IPS-15b (cell line): ENCODE measurements around the gene SERTAD2.

Experiments
- H3K27me3 ChIP-seq: one replicate; pipeline ENCODE4 v1.6.1; 2013; ENCODE audit warnings: low read length; ENCODE audit not compliant: control insufficient read depth, insufficient read depth
- H3K36me3 ChIP-seq: one replicate; pipeline ENCODE4 v1.6.1; 2013; ENCODE audit warnings: low read length; ENCODE audit not compliant: control insufficient read depth, insufficient read depth
- H3K4me1 ChIP-seq: one replicate; pipeline ENCODE4 v1.6.1; 2013; ENCODE audit warnings: mild to moderate bottlenecking, low read length; ENCODE audit not compliant: control insufficient read depth, insufficient read depth
- H3K4me3 ChIP-seq: one replicate; pipeline ENCODE4 v1.5.1; 2013; ENCODE audit warnings: low read depth, low read length
- H3K9ac ChIP-seq: one replicate; pipeline ENCODE4 v1.6.1; 2013; ENCODE audit warnings: low read depth, mild to moderate bottlenecking, low read length
- H3K9me3 ChIP-seq: one replicate; pipeline ENCODE4 v1.6.1; 2013; ENCODE audit warnings: mild to moderate bottlenecking, low read length; ENCODE audit not compliant: control insufficient read depth, insufficient read depth

SERTAD2 gene

DNA sequence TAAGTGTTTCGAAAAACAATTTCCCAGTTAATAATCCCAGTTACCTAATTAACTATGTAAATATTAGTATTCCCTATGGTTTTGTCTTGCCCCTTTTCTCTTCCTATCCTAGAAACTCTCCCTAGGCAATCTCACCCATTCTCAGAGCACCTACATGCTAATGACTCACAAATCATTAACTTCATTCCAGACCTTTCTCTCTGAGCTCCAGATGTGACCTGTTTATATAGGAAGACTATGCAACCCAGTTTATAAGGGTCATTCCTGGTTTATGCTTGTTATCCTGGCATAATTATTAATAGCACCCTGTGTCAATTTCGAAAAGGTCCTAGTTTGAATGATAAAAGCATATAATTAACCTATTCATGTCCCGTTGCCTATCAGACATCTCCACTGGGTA is 14.8 kb upstream of the SERTAD2 start:
- no peaks in the 10 kb centered on the region for H3K36me3 ChIP-seq
- peaks cover 11% of the 10 kb centered on the region for H3K4me1 ChIP-seq
- no peak overlapping the region for H3K4me3 ChIP-seq
- H3K9me3 ChIP-seq, result no peaks in the 10 kb centered on the region
- H3K9ac ChIP-seq, result no peak overlapping the region
- H3K27me3 ChIP-seq, result peaks cover 7% of the 10 kb centered on the region

DNA sequence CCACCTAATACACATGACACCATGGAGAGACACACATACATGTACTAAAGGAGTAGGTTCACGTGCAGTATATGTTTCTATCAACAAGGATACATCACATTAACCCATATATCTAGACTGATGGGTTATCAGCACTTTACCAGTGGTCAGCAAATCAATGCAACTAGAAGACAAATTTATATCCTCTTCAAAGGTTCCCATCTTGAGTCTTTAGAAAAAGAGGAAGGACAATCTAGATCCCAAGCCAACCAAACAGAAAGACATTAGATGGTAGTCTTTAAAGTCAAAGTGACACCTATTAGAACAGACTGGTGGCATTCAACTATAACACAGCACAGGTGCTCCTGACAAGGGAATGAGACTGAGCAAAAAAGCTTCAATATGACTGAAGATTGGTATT is 13.8 kb upstream of the SERTAD2 start:
- Histone ChIP-seq H3K27me3 (peaks cover 7% of the 10 kb centered on the region), H3K9me3 (no peaks in the 10 kb centered on the region), H3K4me1 (peaks cover 11% of the 10 kb centered on the region), H3K36me3 (no peaks in the 10 kb centered on the region), H3K9ac (no peak overlapping the region), H3K4me3 (no peak overlapping the region)

DNA sequence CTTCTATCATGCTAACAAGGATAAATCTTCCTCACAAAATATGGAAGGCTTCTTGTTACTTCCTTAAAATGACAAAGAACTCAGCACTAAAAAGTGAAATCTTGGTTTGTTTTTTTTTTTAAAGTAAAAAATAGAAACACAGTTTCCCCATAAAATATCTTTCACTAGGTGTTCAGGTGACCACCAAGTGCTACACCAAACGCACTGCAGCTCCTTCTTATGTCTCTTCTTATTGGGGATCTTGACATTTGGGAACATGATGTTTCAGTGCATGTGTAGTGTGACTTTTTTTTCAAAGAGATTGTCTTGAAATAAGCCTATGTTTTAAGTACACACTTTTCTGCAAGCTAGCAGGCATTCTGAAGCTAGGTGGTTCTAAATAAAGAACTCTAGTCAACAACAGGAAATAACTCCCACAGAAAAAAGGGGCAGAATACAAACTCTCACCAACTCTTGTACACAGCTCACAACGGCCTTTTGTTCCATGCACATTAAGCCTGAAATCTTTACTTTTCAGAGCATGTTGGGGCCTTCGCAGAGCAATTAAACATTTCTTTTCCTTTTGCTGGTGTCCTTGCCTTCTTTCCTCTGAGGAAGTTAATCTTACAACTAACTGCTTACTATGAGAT is 13.2 kb upstream of the SERTAD2 start:
- Histone ChIP-seq H3K4me3 (no peak overlapping the region), H3K27me3 (peaks cover 7% of the 10 kb centered on the region), H3K4me1 (peaks cover 11% of the 10 kb centered on the region), H3K36me3 (no peaks in the 10 kb centered on the region), H3K9me3 (no peaks in the 10 kb centered on the region), H3K9ac (no peak overlapping the region)

DNA sequence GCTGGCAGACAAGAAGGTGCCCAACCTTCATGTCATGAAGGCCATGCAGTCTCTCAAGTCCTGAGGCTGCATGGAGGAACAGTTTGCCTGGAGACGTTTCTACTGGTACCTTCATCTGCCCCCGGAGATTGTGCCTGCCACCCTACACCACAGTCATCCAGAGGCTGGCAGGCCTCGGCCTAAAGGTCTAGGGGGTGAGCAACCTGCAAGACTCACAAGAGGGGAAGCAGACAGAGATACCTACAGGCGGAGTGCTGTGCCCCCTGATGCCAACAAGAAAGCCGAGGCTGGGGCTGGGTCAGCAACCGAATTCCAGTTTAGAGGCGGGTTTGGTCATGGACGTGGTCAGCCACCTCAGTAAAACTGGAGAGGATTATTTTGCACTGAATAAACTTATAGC is 12.0 kb upstream of the SERTAD2 start:
- no peaks in the 10 kb centered on the region for H3K9me3 ChIP-seq
- no peak overlapping the region for H3K9ac ChIP-seq
- H3K27me3 ChIP-seq, result peaks cover 7% of the 10 kb centered on the region
- peaks cover 11% of the 10 kb centered on the region for H3K4me1 ChIP-seq
- H3K4me3 ChIP-seq, result no peak overlapping the region
- H3K36me3 ChIP-seq, result no peaks in the 10 kb centered on the region

DNA sequence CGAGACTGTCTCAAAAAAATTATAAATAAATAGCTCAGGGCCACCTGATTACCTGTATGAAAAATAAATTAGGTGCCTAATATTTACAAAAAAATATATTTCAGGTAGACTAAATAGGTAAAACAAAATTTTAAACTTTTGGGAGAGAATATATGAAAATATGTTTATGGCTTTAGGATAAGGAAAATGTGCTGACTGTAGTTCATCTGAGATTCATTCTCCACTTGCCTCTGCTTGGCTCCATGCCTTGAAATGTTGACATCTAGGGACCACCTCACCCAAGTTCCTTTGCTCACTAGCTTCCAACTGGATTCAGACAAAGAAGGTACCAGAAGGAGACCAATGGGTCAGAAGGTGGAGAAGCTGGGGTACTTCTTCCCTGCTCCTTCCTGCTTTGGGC is 9.7 kb upstream of the SERTAD2 start:
- no peak overlapping the region for H3K9ac ChIP-seq
- H3K27me3 ChIP-seq, result peaks cover 7% of the 10 kb centered on the region
- no peaks in the 10 kb centered on the region for H3K36me3 ChIP-seq
- H3K4me3 ChIP-seq, result no peak overlapping the region
- H3K4me1 ChIP-seq, result peaks cover 11% of the 10 kb centered on the region
- no peaks in the 10 kb centered on the region for H3K9me3 ChIP-seq

DNA sequence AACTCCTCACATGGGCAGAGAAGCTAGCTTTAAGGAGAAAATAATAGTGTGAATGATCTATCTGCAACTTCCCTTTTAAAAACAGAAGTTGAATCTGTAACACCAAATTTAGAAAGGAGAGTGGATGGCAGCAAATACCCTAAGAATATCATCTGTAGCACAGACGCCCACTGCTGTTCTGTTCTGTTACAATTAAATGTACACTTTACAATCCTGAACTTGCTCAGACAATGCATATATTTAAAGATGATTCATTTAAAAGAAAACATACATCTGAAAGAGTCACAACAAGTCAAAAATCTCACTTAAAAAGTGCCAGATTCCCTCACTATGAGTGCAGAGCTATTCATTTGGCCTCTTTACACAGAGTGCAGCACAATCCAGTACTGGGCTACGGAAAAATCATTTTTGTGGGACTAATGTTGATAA is 8.0 kb upstream of the SERTAD2 start:
- Histone ChIP-seq H3K4me1 (peaks cover 5% of the 10 kb centered on the region), H3K4me3 (no peak overlapping the region), H3K9ac (no peak overlapping the region), H3K9me3 (no peaks in the 10 kb centered on the region), H3K27me3 (peaks cover 8% of the 10 kb centered on the region), H3K36me3 (no peaks in the 10 kb centered on the region)

DNA sequence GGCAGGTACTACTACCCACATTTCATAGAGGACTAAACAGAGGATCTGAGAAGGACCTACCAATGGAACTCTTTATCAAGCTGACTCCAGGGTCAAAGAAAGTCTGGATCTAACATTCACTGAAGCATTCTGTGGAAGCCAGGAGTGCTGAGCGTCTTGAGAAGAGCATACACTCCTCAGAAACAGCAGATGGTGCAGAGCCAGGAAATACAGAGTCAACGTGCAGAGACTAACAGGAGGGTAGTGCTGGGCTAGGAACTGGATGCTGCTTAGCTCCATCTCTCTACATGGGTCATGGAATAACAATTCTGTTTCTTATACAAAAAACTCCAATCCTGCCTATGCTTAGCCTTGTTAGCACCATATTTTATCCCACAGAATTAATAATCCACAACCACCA is 5.5 kb upstream of the SERTAD2 start:
- Histone ChIP-seq H3K36me3 (no peaks in the 10 kb centered on the region), H3K9ac (no peak overlapping the region), H3K27me3 (peaks cover 29% of the 10 kb centered on the region), H3K4me3 (no peak overlapping the region), H3K4me1 (peaks cover 5% of the 10 kb centered on the region), H3K9me3 (no peaks in the 10 kb centered on the region)

DNA sequence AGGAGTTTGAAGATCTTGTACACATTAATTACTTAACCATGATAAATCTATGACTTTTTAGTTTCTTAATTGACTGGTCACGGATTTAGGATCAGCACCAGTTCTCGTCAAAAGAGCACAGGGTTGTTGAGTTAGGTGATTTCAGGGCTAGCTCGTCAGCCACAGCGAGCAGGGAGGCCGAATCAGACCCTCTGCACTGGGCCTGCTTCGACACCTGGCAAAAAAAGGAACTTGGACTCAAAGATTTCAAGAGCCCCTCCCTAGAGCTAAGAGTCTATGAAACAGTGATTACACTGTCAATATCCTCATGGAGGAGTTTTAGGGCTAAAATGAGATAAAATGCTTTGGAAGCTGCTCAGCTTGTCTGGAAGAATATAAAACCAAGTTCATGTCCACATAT is 4.6 kb upstream of the SERTAD2 start:
- Histone ChIP-seq H3K27me3 (peaks cover 29% of the 10 kb centered on the region), H3K36me3 (no peaks in the 10 kb centered on the region), H3K9me3 (no peaks in the 10 kb centered on the region), H3K4me1 (peaks cover 5% of the 10 kb centered on the region), H3K9ac (no peak overlapping the region), H3K4me3 (no peak overlapping the region)

DNA sequence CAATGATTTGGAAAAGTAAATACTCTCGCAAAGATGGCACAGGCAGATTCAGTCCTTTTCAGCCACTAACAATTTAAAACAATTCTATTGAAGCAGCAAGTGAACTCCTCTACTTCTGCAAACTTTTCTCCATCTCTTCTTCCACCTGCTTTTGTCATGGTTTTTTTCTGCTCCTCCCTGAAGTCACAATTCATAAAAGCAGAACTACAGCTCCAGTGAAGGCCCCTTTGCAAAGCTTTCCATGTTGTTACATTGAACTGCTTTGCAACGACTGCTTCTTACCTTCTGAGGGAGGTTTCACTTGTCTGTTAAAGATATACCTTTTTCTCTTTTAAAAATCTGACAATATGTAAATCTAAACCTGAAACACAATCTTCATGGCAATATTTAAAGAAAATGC is 3.7 kb upstream of the SERTAD2 start:
- H3K4me3 ChIP-seq, result no peak overlapping the region
- H3K36me3 ChIP-seq, result no peaks in the 10 kb centered on the region
- no peaks in the 10 kb centered on the region for H3K9me3 ChIP-seq
- no peak overlapping the region for H3K9ac ChIP-seq
- H3K4me1 ChIP-seq, result peaks cover 5% of the 10 kb centered on the region
- H3K27me3 ChIP-seq, result peaks cover 29% of the 10 kb centered on the region

DNA sequence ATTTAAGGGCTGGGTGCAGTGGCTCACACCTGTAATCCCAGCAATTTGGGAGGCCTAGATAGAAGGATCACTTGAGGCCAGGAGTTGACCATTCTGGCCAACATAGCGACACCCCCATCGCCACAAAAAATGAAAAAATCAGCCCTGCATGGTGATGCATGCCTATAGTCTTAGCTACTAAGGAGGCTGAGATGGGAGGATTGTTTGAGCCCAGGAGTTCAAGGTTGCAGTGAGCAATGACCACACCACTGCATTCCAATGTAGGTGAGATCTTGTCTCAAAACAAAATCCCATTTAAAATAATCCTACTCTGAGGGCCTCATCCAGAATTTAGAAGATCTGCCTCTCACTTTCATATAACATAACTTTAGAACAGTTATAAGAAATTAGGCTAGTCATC is 2.7 kb upstream of the SERTAD2 start:
- Histone ChIP-seq H3K36me3 (no peaks in the 10 kb centered on the region), H3K27me3 (peaks cover 39% of the 10 kb centered on the region), H3K4me1 (peaks cover 10% of the 10 kb centered on the region), H3K4me3 (no peak overlapping the region), H3K9me3 (no peaks in the 10 kb centered on the region), H3K9ac (no peak overlapping the region)

DNA sequence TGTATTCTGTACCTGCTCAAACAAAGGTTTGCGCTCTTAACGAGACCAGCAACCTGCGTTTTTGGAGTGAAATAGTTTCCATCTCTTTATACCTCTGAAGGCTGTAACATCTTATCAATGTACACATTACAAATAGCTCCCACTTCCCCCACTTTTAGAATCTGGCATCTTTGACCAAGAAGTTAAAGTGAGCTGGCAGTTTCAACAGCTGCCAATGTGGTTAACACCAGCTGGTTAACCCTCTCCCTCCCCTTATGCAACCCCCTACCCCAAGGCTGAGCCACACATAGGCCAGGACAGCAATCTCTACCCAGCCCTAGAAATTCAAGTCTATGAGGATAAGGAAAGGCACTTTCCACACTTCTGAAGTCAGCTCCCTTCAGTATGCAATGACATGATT is 2.2 kb upstream of the SERTAD2 start:
- Histone ChIP-seq H3K36me3 (no peaks in the 10 kb centered on the region), H3K4me1 (peaks cover 11% of the 10 kb centered on the region), H3K4me3 (no peak overlapping the region), H3K9ac (no peak overlapping the region), H3K9me3 (no peaks in the 10 kb centered on the region), H3K27me3 (peaks cover 42% of the 10 kb centered on the region)

DNA sequence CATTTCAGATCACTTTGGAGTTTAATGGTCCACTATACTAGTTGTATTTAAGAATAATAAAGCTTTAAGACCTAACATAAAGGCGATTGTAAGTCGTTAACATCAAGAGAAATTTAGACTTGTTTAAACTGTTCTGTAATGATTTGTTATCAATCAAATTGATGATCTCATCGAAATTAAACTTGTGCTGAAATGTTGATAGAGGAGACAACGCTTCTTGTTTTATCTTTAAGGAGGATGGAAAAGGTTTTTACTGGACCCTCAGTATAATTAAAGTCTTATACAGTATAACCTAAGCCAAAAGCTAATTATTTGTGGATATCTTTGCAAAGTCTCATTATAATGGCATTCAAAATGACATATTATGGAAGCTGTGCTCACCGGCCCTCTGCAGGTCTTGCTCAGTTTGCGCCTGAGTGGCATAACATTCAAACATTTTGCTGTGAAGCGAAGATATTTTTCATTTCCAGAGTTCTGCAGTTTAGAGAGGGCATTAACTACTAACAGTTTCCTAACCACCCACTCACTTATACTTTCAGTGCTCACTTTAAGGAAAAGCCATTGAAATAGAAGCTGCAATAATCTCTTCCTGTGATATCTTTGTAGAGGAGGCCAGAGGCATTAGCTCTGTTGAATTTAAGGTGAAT is 1.4 kb upstream of the SERTAD2 start:
- peaks cover 42% of the 10 kb centered on the region for H3K27me3 ChIP-seq
- H3K4me3 ChIP-seq, result peak overlapping the region; percentile 74
- H3K36me3 ChIP-seq, result no peaks in the 10 kb centered on the region
- no peaks in the 10 kb centered on the region for H3K9me3 ChIP-seq
- no peak overlapping the region for H3K9ac ChIP-seq
- H3K4me1 ChIP-seq, result peaks cover 11% of the 10 kb centered on the region
